ENCODE results near the gene CNTROB. TPM values are rescaled to one million over a fixed set of nuclear protein-coding genes. Genes with fewer than 3 reads are reported as not detected.

CNTROB gene
- total and polyA plus RNA-seq, 9 donors = 15.0 to 27.3 (median 25.3) TPM

DNA sequence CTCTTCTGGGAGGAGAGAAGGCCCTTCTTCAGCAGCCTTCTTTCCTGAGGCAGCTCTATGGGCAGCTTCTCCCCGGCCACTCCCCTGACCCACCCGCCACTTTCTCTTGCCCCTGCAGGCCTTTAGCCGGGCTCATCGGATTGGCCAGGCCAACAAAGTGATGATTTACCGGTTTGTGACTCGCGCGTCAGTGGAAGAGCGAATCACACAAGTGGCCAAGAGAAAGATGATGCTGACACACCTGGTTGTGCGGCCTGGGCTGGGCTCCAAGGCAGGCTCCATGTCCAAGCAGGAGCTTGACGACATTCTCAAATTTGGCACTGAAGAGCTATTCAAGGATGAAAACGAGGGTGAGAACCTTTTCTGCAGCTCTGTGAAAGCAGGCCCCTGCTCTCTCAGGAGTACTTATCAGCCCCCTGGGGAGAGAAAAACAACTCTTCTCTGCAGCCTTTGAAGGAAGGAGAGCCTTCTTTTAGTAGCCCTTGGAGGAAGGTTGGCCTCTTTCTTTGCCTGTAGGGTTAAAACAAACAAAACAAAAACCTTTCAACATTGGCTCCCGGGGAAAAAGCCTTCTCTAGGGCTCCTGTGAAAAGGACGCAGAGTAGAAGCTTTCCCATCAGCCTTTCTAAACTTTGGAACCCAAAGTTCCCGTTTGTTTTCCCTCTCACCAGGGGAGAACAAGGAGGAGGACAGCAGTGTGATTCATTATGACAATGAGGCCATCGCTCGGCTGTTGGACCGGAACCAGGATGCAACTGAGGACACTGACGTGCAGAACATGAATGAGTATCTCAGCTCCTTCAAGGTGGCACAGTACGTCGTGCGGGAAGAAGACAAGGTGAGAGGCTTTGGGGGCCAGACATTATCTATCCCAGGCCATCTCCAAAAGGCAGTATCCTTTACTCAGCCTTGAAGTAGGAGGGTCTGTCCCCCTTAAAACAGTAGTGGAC, 28.6 kb upstream of the CNTROB start:
- 72 to 74% (median 73%) methylated on average over 22 of the region's 22 CpGs for WGBS, 3 donors
- no peaks in the 10 kb centered on the region for H3K27me3 ChIP-seq
- intact Hi-C loops (cut with DNase I) = no loop called here
- no peak overlapping the region for H3K4me3 ChIP-seq
- no peak overlapping the region for H3K27ac ChIP-seq
- H3K9me3 ChIP-seq = no peaks in the 10 kb centered on the region
- H3K36me3 ChIP-seq = no peaks in the 10 kb centered on the region
- TF ChIP-seq, protein P1, sequence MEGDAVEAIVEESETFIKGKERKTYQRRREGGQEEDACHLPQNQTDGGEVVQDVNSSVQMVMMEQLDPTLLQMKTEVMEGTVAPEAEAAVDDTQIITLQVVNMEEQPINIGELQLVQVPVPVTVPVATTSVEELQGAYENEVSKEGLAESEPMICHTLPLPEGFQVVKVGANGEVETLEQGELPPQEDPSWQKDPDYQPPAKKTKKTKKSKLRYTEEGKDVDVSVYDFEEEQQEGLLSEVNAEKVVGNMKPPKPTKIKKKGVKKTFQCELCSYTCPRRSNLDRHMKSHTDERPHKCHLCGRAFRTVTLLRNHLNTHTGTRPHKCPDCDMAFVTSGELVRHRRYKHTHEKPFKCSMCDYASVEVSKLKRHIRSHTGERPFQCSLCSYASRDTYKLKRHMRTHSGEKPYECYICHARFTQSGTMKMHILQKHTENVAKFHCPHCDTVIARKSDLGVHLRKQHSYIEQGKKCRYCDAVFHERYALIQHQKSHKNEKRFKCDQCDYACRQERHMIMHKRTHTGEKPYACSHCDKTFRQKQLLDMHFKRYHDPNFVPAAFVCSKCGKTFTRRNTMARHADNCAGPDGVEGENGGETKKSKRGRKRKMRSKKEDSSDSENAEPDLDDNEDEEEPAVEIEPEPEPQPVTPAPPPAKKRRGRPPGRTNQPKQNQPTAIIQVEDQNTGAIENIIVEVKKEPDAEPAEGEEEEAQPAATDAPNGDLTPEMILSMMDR (IDR thresholded peaks at IDR 0.05) = no peak
- TF ChIP-seq POLR2A (IDR thresholded peaks at IDR 0.05) = no peak
- no peaks in the 10 kb centered on the region for H3K4me1 ChIP-seq (ENCODE audit: insufficient read depth)
- DNase-seq = peak in 1 of 5 donors; percentile 29

- no peaks in the 10 kb centered on the region for H3K36me3 ChIP-seq
- intact Hi-C loops (cut with DNase I) = no loop called here
- TF ChIP-seq, protein P1 (IDR thresholded peaks at IDR 0.05) = no peak
- TF ChIP-seq POLR2A (IDR thresholded peaks at IDR 0.05) = no peak
- no peak for TF ChIP-seq EP300 (IDR thresholded peaks at IDR 0.05)
- H3K27ac ChIP-seq = no peak overlapping the region
- no peaks in the 10 kb centered on the region for H3K4me1 ChIP-seq (ENCODE audit: insufficient read depth)
- H3K27me3 ChIP-seq = no peaks in the 10 kb centered on the region
- DNase-seq = no peak
- no peak overlapping the region for H3K4me3 ChIP-seq
- 85 to 88% (median 86%) methylated on average over 29 of the region's 29 CpGs for WGBS, 3 donors
- no peaks in the 10 kb centered on the region for H3K9me3 ChIP-seq
Observed at GRCh38 chr17:7909089-7909488, 22.9 kb upstream of the CNTROB start.

- 91 to 93% (median 91%) methylated on average over 15 of the region's 15 CpGs for WGBS, 3 donors
- H3K36me3 ChIP-seq = no peaks in the 10 kb centered on the region
Observed at GRCh38 chr17:7910281-7910680, 21.7 kb upstream of the CNTROB start.

DNA sequence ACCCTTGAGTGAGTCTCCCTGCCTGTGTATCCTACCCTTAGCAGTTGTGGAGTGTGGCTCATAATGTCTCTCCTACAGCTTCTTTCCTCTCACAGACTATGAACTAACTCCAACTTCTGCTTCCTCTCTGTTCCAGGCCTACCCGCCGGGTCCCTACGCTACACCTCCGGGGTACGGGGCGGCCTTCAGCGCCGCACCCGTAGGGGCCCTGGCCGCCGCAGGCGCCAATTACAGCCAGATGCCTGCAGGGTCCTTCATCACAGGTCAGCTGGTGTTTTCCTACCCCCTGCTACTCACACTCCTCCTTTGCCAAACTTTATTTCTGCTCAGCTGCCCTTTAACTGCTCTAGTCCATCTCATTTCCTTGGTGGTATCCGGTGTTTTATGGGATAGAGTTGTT, 21.3 kb upstream of the CNTROB start:
- TF ChIP-seq, protein P1 (IDR thresholded peaks at IDR 0.05) = no peak
- no peak for TF ChIP-seq POLR2A (IDR thresholded peaks at IDR 0.05)
- DNase-seq = no peak
- Histone ChIP-seq H3K4me1 (ENCODE audit: insufficient read depth) (peaks cover 2% of the 10 kb centered on the region), H3K27me3 (no peaks in the 10 kb centered on the region), H3K27ac (no peak overlapping the region), H3K9me3 (no peaks in the 10 kb centered on the region), H3K36me3 (no peaks in the 10 kb centered on the region), H3K4me3 (no peak overlapping the region)
- intact Hi-C loops (cut with DNase I) = loop anchor here in 3 of 4 donors (5.0 kb wide), 1 partner anchor 77 kb away; no protein-coding TSS in a partner anchor
- 87 to 94% (median 92%) methylated on average over 13 of the region's 13 CpGs for WGBS, 3 donors

More at GRCh38 chr17:7910281-7910680, 21.7 kb upstream of the CNTROB start:
- DNase-seq = no peak
- no peaks in the 10 kb centered on the region for H3K27me3 ChIP-seq
- H3K4me1 ChIP-seq (ENCODE audit: insufficient read depth) = peaks cover 2% of the 10 kb centered on the region
- intact Hi-C loops (cut with DNase I) = loop anchor here in 3 of 4 donors (5.0 kb wide), 1 partner anchor 77 kb away; no protein-coding TSS in a partner anchor
- H3K27ac ChIP-seq = no peak overlapping the region
- H3K4me3 ChIP-seq = no peak overlapping the region
- TF ChIP-seq EP300 (IDR thresholded peaks at IDR 0.05) = no peak
- TF ChIP-seq, protein P1 (IDR thresholded peaks at IDR 0.05) = no peak
- no peak for TF ChIP-seq POLR2A (IDR thresholded peaks at IDR 0.05)
- no peaks in the 10 kb centered on the region for H3K9me3 ChIP-seq
